ENCODE results near the gene EIF4EBP2.

The EIF4EBP2 gene

DNA sequence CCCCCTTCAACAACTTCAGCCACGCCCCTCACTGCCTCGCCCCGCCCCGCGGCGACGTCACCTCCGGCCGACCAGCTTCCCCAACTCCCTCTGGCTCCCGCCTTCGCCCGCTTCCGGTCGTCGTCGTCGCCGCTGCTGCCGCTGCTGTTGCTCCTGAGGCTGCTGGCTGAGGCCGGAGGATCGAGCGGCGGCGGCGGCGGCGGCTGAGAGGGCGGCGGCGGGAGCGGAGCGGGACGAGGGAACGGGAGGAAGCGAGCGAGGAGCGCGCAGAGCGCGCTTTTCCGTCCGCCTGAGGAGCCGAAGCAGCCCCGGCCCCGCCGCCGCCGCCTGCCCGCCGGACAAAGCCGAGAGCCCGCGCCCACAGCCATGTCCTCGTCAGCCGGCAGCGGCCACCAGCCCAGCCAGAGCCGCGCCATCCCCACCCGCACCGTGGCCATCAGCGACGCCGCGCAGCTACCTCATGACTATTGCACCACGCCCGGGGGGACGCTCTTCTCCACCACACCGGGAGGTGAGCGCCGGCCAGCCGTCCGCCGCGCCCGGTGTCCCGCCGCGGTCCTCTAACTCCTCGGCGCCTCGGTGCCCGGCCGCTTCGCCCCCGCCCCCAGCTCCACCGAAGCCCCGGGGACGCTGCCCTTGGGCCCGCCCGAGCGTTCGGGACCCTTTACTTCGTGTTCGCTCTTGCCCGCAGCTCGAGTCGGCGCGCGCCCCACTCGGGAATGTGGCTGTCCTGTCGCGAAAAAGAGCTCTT is at the start of gene EIF4EBP2:
Gene EIF4EBP2 (plus strand): TSS at position 110 of the 751 bp plus-strand sequence. CDS start 257 bp downstream, at position 367.
- DNase-seq (ENCODE audit: low read depth in 2 of 2) = peak; percentile 95 to 97

GRCh38 chr10:70354556-70354955 is 49.4 kb upstream of the EIF4EBP2 start:
- no peak for DNase-seq (ENCODE audit: low read depth in 2 of 2)

- DNase-seq (ENCODE audit: low read depth in 2 of 2) = no peak
Measured at GRCh38 chr10:70355051-70356021, 48.6 kb upstream of the EIF4EBP2 start.

DNA sequence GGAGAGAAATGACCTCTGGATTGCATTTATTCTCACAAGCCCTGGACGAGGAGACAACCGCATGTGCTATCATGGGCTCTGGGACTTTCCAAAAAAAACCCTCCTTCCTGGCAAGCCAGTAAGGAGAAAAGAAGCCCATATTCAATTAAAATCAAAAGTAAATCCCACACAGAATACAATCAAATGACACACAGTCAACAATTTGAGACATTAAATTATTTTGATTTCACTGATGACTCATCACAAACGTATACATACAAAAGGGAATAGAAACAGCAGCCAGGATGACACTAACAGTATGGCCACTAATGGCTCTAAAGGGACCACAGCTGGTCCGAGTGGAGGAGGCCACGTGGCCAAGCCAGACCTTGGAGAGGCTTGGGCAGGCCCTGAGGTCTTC is 46.4 kb upstream of the EIF4EBP2 start:
- DNase-seq (ENCODE audit: low read depth in 2 of 2) = no peak

DNA sequence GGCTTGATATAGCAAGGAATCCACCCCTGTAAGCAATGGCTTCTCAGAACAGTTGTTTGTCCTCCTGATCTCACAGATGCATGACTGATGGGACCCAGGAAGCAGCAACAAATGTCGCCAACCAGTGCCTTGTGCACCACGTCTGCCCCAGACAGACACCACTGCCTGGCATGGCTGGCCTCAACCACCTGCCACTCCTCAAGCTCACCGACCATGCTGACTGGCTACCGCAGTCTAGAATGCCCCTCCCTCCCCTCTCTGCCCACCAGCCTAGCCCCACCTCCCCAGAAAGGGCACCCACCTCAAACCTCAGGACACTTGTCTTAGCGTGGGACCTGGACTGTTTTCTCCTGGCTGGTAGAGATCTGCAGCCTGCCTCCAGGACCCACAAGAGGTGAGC is 45.5 kb upstream of the EIF4EBP2 start:
- DNase-seq (ENCODE audit: low read depth in 2 of 2) = no peak

DNA sequence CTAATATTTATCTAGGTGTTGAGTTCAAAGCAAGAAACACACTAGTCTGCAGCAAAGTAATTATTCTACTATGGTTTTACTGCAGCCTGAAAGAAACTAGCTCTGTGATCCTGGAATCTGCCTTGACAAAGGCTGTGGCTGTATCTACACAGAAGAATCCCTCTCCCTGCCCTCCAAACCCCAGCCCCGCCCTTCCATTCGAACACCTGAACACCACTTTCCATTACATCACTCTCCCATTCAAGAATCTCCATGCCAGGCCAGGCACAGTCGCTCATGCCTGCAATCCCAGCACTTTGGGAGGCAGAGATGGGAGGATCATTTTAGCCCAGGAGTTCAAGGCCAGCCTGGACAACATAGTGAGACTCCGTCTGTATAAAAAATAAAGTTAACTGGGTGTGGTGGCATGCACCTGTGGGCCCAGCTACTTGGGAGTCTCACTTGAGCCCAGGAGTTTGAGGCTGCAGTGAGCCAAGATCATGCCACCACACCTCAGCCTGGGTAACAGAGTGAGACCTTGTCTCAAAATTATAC is 44.9 kb upstream of the EIF4EBP2 start:
- no peak for DNase-seq (ENCODE audit: low read depth in 2 of 2)

GRCh38 chr10:70360215-70360614 is 43.7 kb upstream of the EIF4EBP2 start:
- no peak for DNase-seq (ENCODE audit: low read depth in 2 of 2)

GRCh38 chr10:70362328-70362727 is 41.6 kb upstream of the EIF4EBP2 start:
- DNase-seq (ENCODE audit: low read depth in 2 of 2) = no peak

GRCh38 chr10:70363292-70363691 is 40.7 kb upstream of the EIF4EBP2 start:
- no peak for DNase-seq (ENCODE audit: low read depth in 2 of 2)

- peak; percentile 62 to 67 for DNase-seq (ENCODE audit: low read depth in 2 of 2)
Measured at GRCh38 chr10:70363971-70364771, 39.8 kb upstream of the EIF4EBP2 start.

DNA sequence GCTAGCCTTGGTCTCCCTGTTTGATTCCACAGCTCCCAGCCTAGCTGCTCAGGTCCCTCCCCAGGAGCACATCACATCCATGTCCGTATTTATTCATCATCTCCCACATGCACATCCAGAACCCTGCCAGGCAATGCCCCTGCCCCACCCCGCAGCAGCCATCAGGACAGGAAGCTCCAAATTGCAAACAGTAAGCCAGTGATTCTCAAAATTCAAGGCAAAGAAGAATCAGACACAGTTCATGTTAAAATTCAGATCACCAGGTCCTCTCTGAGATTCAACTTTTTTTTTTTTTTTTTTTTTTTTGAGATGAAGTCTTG is 39.2 kb upstream of the EIF4EBP2 start:
- no peak for DNase-seq (ENCODE audit: low read depth in 2 of 2)

GRCh38 chr10:70367195-70367796 is 36.6 kb upstream of the EIF4EBP2 start:
- no peak for DNase-seq (ENCODE audit: low read depth in 2 of 2)

DNA sequence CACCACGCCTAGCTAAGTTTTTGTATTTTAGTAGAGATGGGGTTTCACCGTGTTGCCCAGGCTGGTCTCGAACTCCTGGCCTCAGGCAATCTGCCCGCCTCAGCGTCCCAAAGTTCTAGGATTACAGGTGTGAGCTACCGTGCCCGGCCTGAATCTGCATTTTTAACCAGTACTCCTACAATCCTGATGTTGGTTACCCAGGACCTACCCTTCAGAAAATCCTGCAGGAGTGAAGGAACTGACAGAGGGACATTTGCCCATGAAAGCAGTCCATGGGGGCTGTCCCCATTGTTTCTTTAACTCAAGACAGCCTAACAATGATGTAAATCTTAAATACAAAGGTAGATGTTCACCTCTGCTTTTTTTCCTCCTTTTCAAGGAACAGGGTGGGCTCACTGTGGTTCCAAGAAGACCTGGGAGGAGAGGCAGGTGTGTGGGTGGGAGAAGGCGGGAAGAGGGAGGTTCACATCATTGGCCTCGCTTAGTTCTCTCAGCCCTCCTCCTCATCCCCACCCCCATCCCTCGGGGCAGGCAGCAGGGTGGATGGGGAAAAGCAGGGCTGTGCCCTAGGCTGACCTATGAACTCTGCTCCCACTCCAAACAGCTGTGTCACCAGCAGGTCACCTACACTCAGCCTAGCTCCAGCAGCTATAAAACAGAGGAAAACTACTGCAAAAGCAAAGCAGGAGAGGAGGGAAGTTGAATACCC is 35.0 kb upstream of the EIF4EBP2 start:
- no peak for DNase-seq (ENCODE audit: low read depth in 2 of 2)

- no peak for DNase-seq (ENCODE audit: low read depth in 2 of 2)
Measured at GRCh38 chr10:70369498-70370018, 34.4 kb upstream of the EIF4EBP2 start.

- DNase-seq (ENCODE audit: low read depth in 2 of 2) = no peak
Measured at GRCh38 chr10:70370766-70371165, 33.2 kb upstream of the EIF4EBP2 start.

GRCh38 chr10:70371846-70372245 is 32.1 kb upstream of the EIF4EBP2 start:
- no peak for DNase-seq (ENCODE audit: low read depth in 2 of 2)

DNA sequence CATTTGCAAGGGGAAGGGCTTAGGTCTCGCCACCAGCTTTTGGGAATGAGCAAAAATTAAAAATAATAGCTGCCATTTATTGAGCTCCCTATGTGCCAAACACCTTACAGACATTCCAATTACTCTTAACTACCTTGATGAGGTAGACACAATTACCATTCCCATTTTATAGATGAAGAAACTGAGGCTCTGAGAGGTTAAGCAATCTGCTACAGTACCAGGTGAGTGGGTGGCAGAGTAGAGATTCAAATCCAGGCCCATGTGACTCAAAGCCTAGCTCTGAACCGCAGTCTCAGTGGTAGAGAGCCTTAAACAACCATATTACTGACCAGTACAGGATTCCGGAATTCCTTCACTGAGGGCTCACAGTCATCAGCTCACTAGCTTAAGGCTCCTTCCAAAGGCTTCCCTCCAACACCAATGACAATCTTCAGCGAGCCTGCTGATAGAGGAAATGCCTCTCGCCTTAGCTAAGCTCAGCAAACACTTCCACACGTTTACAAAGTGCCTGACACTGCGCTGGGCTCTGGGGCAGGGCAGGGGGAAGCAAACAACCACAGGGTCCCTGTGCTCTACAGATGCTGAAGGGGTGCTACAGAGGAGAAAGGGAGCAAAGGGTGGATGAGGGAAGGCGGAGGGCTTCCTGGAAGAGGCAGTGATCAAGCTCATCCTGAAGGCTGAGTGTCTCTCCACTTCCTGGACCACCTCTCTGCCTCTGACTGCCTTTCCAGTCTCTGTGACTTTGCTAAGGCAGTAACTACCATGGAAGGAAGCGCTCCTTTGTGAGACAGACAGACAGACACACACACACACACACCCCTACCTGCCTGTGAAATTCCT is 28.9 kb upstream of the EIF4EBP2 start:
- no peak for DNase-seq (ENCODE audit: low read depth in 2 of 2)

- DNase-seq (ENCODE audit: low read depth in 2 of 2) = no peak
Measured at GRCh38 chr10:70376436-70377378, 27.2 kb upstream of the EIF4EBP2 start.

All from stimulated activated CD8-positive, alpha-beta memory T cell treated with anti-CD3 and anti-CD28 coated beads, Interleukin-15, amount 100 ng/mL, for 4 hours (primary cell).